Natural killer cell (primary cell): ENCODE measurements around the gene VGLL3. TPM values are rescaled to one million over a fixed set of nuclear protein-coding genes. Genes with fewer than 3 reads are reported as not detected.

Experiments
- ATAC-seq, 3 donors: fragments of 150-1000 bp in 2 of 3; fragments of 200-7000 bp in 1 of 3; cut with Tn5 transposase; 1 replicate in 1 of 3; 2 replicates in 2 of 3; pipeline ENCODE4 v1.10.0; 2021; ENCODE audit warnings: mild to moderate bottlenecking in 2 of 3, moderate library complexity in 2 of 3
- DNase-seq, 2 donors: peaks; one replicate each; pipeline versions ENCODE4 v3.0.0 to v3.0.0-alpha.2; 2013 to 2021; ENCODE audit warnings: mixed read lengths in 1 of 2
- H3K27ac ChIP-seq: one replicate; pipeline ENCODE4 v1.5.1; 2013; ENCODE audit warnings: mild to moderate bottlenecking, low read length
- H3K27me3 ChIP-seq: one replicate; pipeline ENCODE4 v1.6.1; 2013; ENCODE audit warnings: low read length; ENCODE audit not compliant: control insufficient read depth, insufficient read depth
- H3K36me3 ChIP-seq: one replicate; pipeline ENCODE4 v1.6.1; 2013; ENCODE audit warnings: low read length; ENCODE audit not compliant: control insufficient read depth, insufficient read depth
- H3K4me1 ChIP-seq: one replicate; pipeline ENCODE4 v1.6.1; 2013; ENCODE audit warnings: low read length; ENCODE audit not compliant: control insufficient read depth, insufficient read depth
- H3K4me3 ChIP-seq: one replicate; pipeline ENCODE4 v1.5.1; 2013; ENCODE audit warnings: low read length
- H3K9me3 ChIP-seq: one replicate; pipeline ENCODE4 v1.6.1; 2013; ENCODE audit warnings: low read length; ENCODE audit not compliant: control insufficient read depth, insufficient read depth
- H3K27ac Mint-ChIP-seq, 2 donors: one replicate each; pipeline ENCODE4 v1.8.0; 2022; ENCODE audit warnings: mild to moderate bottlenecking in 2 of 2, mixed read lengths in 2 of 2, moderate library complexity in 1 of 2
- H3K27me3 Mint-ChIP-seq, 2 donors: one replicate each; pipeline ENCODE4 v1.8.0; 2022; ENCODE audit warnings: low read depth in 2 of 2, mixed read lengths in 2 of 2
- H3K36me3 Mint-ChIP-seq: one replicate; pipeline ENCODE4 v1.8.0; 2022; ENCODE audit warnings: mixed read lengths
- H3K4me1 Mint-ChIP-seq, 2 donors: one replicate each; pipeline ENCODE4 v1.8.0; 2022; ENCODE audit warnings: mixed read lengths in 2 of 2
- H3K4me3 Mint-ChIP-seq: one replicate; pipeline ENCODE4 v1.8.0; 2022; ENCODE audit warnings: mild to moderate bottlenecking, moderate library complexity, mixed read lengths
- H3K9me3 Mint-ChIP-seq, 2 donors: one replicate each; pipeline ENCODE4 v1.8.0; 2022; ENCODE audit warnings: mixed read lengths in 2 of 2
- CTCF ChIP-seq: fragments of 200-600 bp; IDR thresholded peaks from one replicate; pipeline ENCODE4 v1.8.0; 2022; ENCODE audit warnings: antibody characterized with exemption
- WGBS: methylation state at CpG from one replicate; pipeline ENCODE4 v1.1.7; 2013; ENCODE audit warnings: missing lambda C conversion rate; ENCODE audit not compliant: insufficient coverage; 5-methylcytosine and 5-hydroxymethylcytosine counted together
- intact Hi-C: fragments of 100-400 bp; cut with micrococcal nuclease; formaldehyde crosslinking; loops from one replicate; pipeline ENCODE4 v1.14.2; 2022
- total RNA-seq, 4 donors: library from RNA; stranded (reverse); fragments of 120-200 nt in 1 of 4; gene quantifications; one replicate each; pipeline versions ENCODE4 v1.2.3 to v1.2.4, GENCODE V29; 2013 to 2022

The VGLL3 gene
- total RNA-seq, 3 donors from 2014 or later (not counting 1 experiment from before 2014, with no cell fraction given): not detected

GRCh38 chr3:86973440-86973839 is 17.5 kb downstream of the VGLL3 start:
- intact Hi-C loops: no loop called here
- Mint-ChIP-seq H3K9me3 (peaks cover 0 to 6% of the 10 kb centered on the region in 2 donors), H3K4me1 (no peaks in the 10 kb centered on the region), H3K27ac (no peak overlapping the region), H3K27me3 (no peaks in the 10 kb centered on the region), H3K36me3 (no peaks in the 10 kb centered on the region), H3K4me3 (no peak overlapping the region)
- no peak for TF ChIP-seq CTCF
- Histone ChIP-seq H3K9me3 (no peaks in the 10 kb centered on the region), H3K4me3 (no peak overlapping the region), H3K27ac (no peak overlapping the region), H3K27me3 (no peaks in the 10 kb centered on the region), H3K36me3 (no peaks in the 10 kb centered on the region), H3K4me1 (no peaks in the 10 kb centered on the region)
- DNase-seq: no peak
- WGBS: 90% methylated on average over 3 of the region's 3 CpGs
- ATAC-seq: no peak

GRCh38 chr3:86969500-86970189 is 21.3 kb downstream of the VGLL3 start:
- H3K27me3 ChIP-seq: no peaks in the 10 kb centered on the region
- H3K36me3 ChIP-seq: no peaks in the 10 kb centered on the region
- Mint-ChIP-seq H3K4me3 (no peak overlapping the region), H3K27ac (no peak overlapping the region), H3K27me3 (no peaks in the 10 kb centered on the region), H3K4me1 (no peaks in the 10 kb centered on the region), H3K36me3 (no peaks in the 10 kb centered on the region), H3K9me3 (peaks cover 0 to 6% of the 10 kb centered on the region in 2 donors)
- ATAC-seq (no peak), DNase-seq (peak in 1 of 2 donors; percentile 6)
- TF ChIP-seq CTCF: no peak
- no peaks in the 10 kb centered on the region for H3K9me3 ChIP-seq
- no peaks in the 10 kb centered on the region for H3K4me1 ChIP-seq
- intact Hi-C loops: no loop called here
- no peak overlapping the region for H3K4me3 ChIP-seq
- H3K27ac ChIP-seq: no peak overlapping the region
- WGBS: 31% methylated on average over 4 of the region's 6 CpGs

GRCh38 chr3:86968244-86968932 is 22.6 kb downstream of the VGLL3 start:
- DNase-seq (no peak), ATAC-seq (no peak)
- no peak overlapping the region for H3K4me3 Mint-ChIP-seq
- 95% methylated on average over 7 of the region's 7 CpGs for whole genome bisulfite sequencing
- no peaks in the 10 kb centered on the region for H3K27me3 Mint-ChIP-seq
- no peaks in the 10 kb centered on the region for H3K36me3 Mint-ChIP-seq
- no peaks in the 10 kb centered on the region for H3K4me1 ChIP-seq
- H3K36me3 ChIP-seq: no peaks in the 10 kb centered on the region
- H3K4me3 ChIP-seq: no peak overlapping the region
- H3K27ac Mint-ChIP-seq: no peak overlapping the region
- intact Hi-C loops: no loop called here
- H3K4me1 Mint-ChIP-seq: no peaks in the 10 kb centered on the region
- H3K27ac ChIP-seq: no peak overlapping the region
- no peaks in the 10 kb centered on the region for H3K9me3 ChIP-seq
- peaks cover 0 to 6% of the 10 kb centered on the region in 2 donors for H3K9me3 Mint-ChIP-seq
- no peak for TF ChIP-seq CTCF
- no peaks in the 10 kb centered on the region for H3K27me3 ChIP-seq
